GM13976 (cell line): Measurements from ENCODE around the gene TMEM79.
A peak's percentile ranks its signal among the peaks of the same experiment; 100 is the strongest.

Source experiments
- DNase-seq: peaks from one replicate; pipeline ENCODE4 v3.0.0; 2012; ENCODE audit warnings: low spot score
- in situ Hi-C: fragments of 300-500 bp; cut with MboI; formaldehyde crosslinking; loops from one replicate; pipeline ENCODE4 v1.12.0; 2022; ENCODE audit warnings: low sequenced_read_pairs, mixed read lengths, inconsistent platforms; ENCODE audit not compliant: unreplicated experiment
- TF ChIP-seq, protein P1 (sequence below): IDR thresholded peaks from 2 replicates; pipeline ENCODE4 v1.5.1; 2012; ENCODE audit warnings: borderline replicate concordance, mild to moderate bottlenecking; ENCODE audit not compliant: insufficient read depth; ENCODE audit errors: extremely low read depth, missing control alignments, control extremely low read depth

TMEM79 gene

DNA sequence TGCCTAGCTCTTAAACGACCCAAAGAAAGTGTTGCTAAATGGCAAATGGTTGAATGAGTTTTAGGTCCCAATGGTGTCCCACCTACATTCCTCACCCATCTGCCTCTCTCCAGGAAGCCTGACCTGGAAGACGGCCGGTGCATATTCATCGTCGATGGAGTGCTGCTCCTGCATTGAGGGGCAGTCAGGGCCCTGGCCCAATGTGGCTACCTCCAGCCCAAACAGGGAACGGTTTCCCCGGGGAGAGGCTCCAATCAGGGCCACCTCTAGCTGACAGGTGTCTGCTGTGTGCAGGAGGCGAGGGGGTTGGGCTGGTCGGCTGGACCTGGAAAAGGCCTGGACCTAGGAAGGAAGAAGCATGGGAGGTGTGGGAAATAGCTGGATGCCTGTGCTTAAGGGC lies 9.8 kb downstream of the TMEM79 start:
- no peak for DNase-seq
- in situ Hi-C loops, result no loop called here
- TF ChIP-seq, protein P1, sequence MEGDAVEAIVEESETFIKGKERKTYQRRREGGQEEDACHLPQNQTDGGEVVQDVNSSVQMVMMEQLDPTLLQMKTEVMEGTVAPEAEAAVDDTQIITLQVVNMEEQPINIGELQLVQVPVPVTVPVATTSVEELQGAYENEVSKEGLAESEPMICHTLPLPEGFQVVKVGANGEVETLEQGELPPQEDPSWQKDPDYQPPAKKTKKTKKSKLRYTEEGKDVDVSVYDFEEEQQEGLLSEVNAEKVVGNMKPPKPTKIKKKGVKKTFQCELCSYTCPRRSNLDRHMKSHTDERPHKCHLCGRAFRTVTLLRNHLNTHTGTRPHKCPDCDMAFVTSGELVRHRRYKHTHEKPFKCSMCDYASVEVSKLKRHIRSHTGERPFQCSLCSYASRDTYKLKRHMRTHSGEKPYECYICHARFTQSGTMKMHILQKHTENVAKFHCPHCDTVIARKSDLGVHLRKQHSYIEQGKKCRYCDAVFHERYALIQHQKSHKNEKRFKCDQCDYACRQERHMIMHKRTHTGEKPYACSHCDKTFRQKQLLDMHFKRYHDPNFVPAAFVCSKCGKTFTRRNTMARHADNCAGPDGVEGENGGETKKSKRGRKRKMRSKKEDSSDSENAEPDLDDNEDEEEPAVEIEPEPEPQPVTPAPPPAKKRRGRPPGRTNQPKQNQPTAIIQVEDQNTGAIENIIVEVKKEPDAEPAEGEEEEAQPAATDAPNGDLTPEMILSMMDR, result no peak

DNA sequence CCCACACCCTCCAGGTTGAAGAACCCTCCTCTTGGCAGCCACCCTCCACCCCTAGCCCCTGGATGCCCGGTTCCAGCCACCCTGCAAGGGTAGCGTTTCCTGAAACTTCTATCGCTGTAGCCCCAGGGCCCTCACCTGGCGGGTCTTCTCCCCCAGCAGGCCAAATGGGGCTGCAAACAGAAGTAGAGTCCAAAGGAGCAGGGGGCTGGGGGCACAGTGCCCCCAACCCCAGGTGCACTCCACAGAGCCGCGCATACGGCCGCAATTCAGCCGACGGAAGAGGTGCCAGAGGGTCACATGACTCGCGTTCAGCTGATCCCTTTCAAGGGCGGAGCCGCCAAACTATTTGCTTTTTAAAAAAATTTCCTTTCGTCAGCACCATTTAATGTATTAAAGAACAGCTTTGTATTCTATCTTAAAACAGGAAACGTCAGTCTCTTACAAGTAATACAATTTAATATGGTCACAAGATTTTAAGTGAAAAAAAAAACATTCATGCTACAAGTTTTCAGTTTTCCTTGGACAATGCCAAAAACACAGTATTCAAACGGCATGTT lies 11.3 kb downstream of the TMEM79 start, which contains the start of gene GLMP:
TSS of gene GLMP (minus strand) at position 289 of the 557 bp plus-strand sequence. CDS start at position 255, 34 bp downstream.
- peak; percentile 84 for DNase-seq
- TF ChIP-seq, protein P1, result no peak
- in situ Hi-C loops, result no loop called here

GRCh38 chr1:156298852-156299357 lies 14.8 kb downstream of the TMEM79 start, which contains the start of gene VHLL:
TSS of gene VHLL (minus strand) at chr1:156299307. CDS start at chr1:156299189, 118 bp downstream.
- DNase-seq, result no peak
- in situ Hi-C loops, result no loop called here
- TF ChIP-seq, protein P1, result no peak

DNA sequence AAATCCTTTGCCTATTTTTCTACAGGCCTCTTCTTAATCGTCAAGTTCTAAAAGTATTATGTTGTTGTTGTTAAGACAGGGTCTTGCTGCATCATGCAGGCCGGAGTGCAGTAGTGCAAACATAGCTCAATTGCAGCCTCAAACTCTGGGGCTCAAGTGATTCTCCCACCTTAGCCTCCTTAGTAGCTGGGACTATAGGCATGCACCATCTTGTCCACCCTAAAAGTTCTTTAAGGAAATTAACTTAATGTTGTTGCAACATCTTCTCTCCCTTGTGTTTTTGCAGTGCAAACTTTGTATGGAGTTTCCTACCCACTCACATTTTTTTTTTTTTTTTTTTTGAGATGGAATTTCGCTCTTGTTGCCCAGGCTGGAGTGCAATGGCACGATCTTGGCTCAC lies 19.1 kb downstream of the TMEM79 start:
- DNase-seq, result no peak
- in situ Hi-C loops, result no loop called here
- TF ChIP-seq, protein P1, result no peak

- in situ Hi-C loops, result no loop called here
- no peak for DNase-seq
- TF ChIP-seq, protein P1, result no peak
Observed at GRCh38 chr1:156305215-156305614, 21.1 kb downstream of the TMEM79 start.

GRCh38 chr1:156308078-156308477 lies 24.0 kb downstream of the TMEM79 start:
- DNase-seq, result no peak
- TF ChIP-seq, protein P1, result no peak
- in situ Hi-C loops, result no loop called here
